ENCODE results near the gene ZNF385A. TPM values are rescaled to one million over a fixed set of nuclear protein-coding genes. Genes with fewer than 3 reads are reported as not detected.

Gene ZNF385A
- total RNA-seq, 1 donor from 2014 or later, result 5.3 TPM

GRCh38 chr12:54418441-54419087, 34.0 kb upstream of the ZNF385A start:
- Histone ChIP-seq H3K4me3 (ENCODE audit: low read depth, low read length) (peak overlapping the region; percentile 90), H3K27me3 (ENCODE audit: control insufficient read depth, insufficient read depth, low read length) (no peaks in the 10 kb centered on the region), H3K36me3 (ENCODE audit: control insufficient read depth, insufficient read depth, low read length) (peaks cover 3% of the 10 kb centered on the region)
- no peak for FAIRE-seq
- DNase-seq (ENCODE audit: low read depth), result no peak
- no peak for TF ChIP-seq CTCF (IDR thresholded peaks at IDR 0.05; ENCODE audit: insufficient read depth, low read length, severe bottlenecking)

- no peak for DNase-seq (ENCODE audit: low read depth)
- Histone ChIP-seq H3K27me3 (ENCODE audit: control insufficient read depth, insufficient read depth, low read length) (no peaks in the 10 kb centered on the region), H3K4me3 (ENCODE audit: low read depth, low read length) (peak overlapping the region; percentile 90), H3K36me3 (ENCODE audit: control insufficient read depth, insufficient read depth, low read length) (peaks cover 3% of the 10 kb centered on the region)
- FAIRE-seq, result no peak
- no peak for TF ChIP-seq CTCF (IDR thresholded peaks at IDR 0.05; ENCODE audit: insufficient read depth, low read length, severe bottlenecking)
These were observed 33.3 kb upstream of the ZNF385A start for GRCh38 chr12:54417712-54418440.

GRCh38 chr12:54416687-54417603, 32.4 kb upstream of the ZNF385A start:
- H3K36me3 ChIP-seq (ENCODE audit: control insufficient read depth, insufficient read depth, low read length), result peaks cover 5% of the 10 kb centered on the region
- peak overlapping the region; percentile 90 for H3K4me3 ChIP-seq (ENCODE audit: low read depth, low read length)
- no peak for TF ChIP-seq CTCF (IDR thresholded peaks at IDR 0.05; ENCODE audit: insufficient read depth, low read length, severe bottlenecking)
- no peaks in the 10 kb centered on the region for H3K27me3 ChIP-seq (ENCODE audit: control insufficient read depth, insufficient read depth, low read length)
- FAIRE-seq (no peak), DNase-seq (ENCODE audit: low read depth) (no peak)

GRCh38 chr12:54415221-54415929, 30.8 kb upstream of the ZNF385A start:
- Histone ChIP-seq H3K27me3 (ENCODE audit: control insufficient read depth, insufficient read depth, low read length) (no peaks in the 10 kb centered on the region), H3K4me3 (ENCODE audit: low read depth, low read length) (no peak overlapping the region), H3K36me3 (ENCODE audit: control insufficient read depth, insufficient read depth, low read length) (peaks cover 8% of the 10 kb centered on the region)
- FAIRE-seq (no peak), DNase-seq (ENCODE audit: low read depth) (no peak)
- no peak for TF ChIP-seq CTCF (IDR thresholded peaks at IDR 0.05; ENCODE audit: insufficient read depth, low read length, severe bottlenecking)

Data from bronchial epithelial cell (primary cell).